Motor neuron (in vitro differentiated cells): Measurements from ENCODE around the gene AK5. TPM values are rescaled to one million over a fixed set of nuclear protein-coding genes. Genes with fewer than 3 reads are reported as not detected.
"Not testable (repeated sequence)": the region's sequence is repeated elsewhere in the genome, so short reads cannot be mapped to it uniquely, and the experiment has no call there.

ENCODE experiments used
- ATAC-seq, 8 experiments: fragments of 200-7000 bp; cut with Tn5 transposase; replicated peaks in 6 of 8; 2 replicates each; pipeline ENCODE4 v1.8.0; 2021; ENCODE audit warnings: mild to moderate bottlenecking in 8 of 8, moderate library complexity in 8 of 8
- H3K27ac ChIP-seq, 2 donors: fragments of 250-450 bp; sonication (Bioruptor Pico); 2 replicates each; pipeline ENCODE4 v1.9.0; 2021; ENCODE audit warnings: antibody characterized with exemption in 2 of 2, mild to moderate bottlenecking in 2 of 2, moderate library complexity in 1 of 2
- H3K4me1 ChIP-seq, 2 donors: fragments of 250-450 bp; sonication (Bioruptor Pico); replicated peaks in 1 of 2; 2 replicates each; pipeline ENCODE4 v1.6.1; 2021; ENCODE audit warnings: antibody characterized with exemption in 2 of 2, mild to moderate bottlenecking in 2 of 2, moderate library complexity in 1 of 2
- H3K4me3 ChIP-seq, 5 donors: fragments of 250-450 bp; sonication (Bioruptor Pico); 2 replicates each; pipeline ENCODE4 v1.9.0; 2021; ENCODE audit warnings: antibody characterized with exemption in 5 of 5, mild to moderate bottlenecking in 5 of 5, moderate library complexity in 4 of 5
- WGBS, 10 experiments: fragments of 450-650 bp; shearing (Covaris generic); methylation state at CpG; one replicate each; pipeline ENCODE4 v1.0.0; 2022; 5-methylcytosine and 5-hydroxymethylcytosine counted together
- in situ Hi-C, 9 experiments: fragments of 400-800 bp; cut with MboI; loops; one replicate each; pipeline ENCODE4 v1.15.0; 2021; ENCODE audit warnings: low sequenced_read_pairs in 9 of 9, low pct_unique_long_range_greater_than_20kb in 2 of 9; ENCODE audit not compliant: unreplicated experiment in 9 of 9
- total RNA-seq, 8 experiments: library from RNA; unstranded; fragments of 300-600 nt; gene quantifications; 2 replicates each; pipeline versions ENCODE4 v1.2.3 to v1.2.4, GENCODE V29; 2022

AK5 gene
- total RNA-seq, 8 experiments from 2014 or later = 0.31 to 21.2 (median 4.3) TPM

GRCh38 chr1:77308889-77309621 is 27.2 kb downstream of the AK5 start:
- in situ Hi-C loops = no loop called here
- no peaks in the 10 kb centered on the region for H3K4me1 ChIP-seq
- no peak overlapping the region for H3K27ac ChIP-seq
- no peak overlapping the region for H3K4me3 ChIP-seq
- WGBS, 10 experiments = 45 to 83% (median 68%) methylated on average over 5 to 8 of the region's 8 CpGs
- ATAC-seq = no peak

- ATAC-seq = no peak
- in situ Hi-C loops = no loop called here
- Histone ChIP-seq H3K4me1 (no peaks in the 10 kb centered on the region), H3K27ac (no peak overlapping the region), H3K4me3 (no peak overlapping the region)
- 41 to 100% (median 91%) methylated on average over 2 to 3 of the region's 3 CpGs; no CpG with 5 or more reads in 1 of the 10 experiments for WGBS, 10 experiments
Observed at GRCh38 chr1:77310924-77311323, 29.1 kb downstream of the AK5 start.

GRCh38 chr1:77312364-77312763 is 30.5 kb downstream of the AK5 start:
- H3K27ac ChIP-seq, in situ Hi-C loops, H3K4me3 ChIP-seq, H3K4me1 ChIP-seq: not testable (repeated sequence)
- 36 to 99% (median 66%) methylated on average over 2 to 5 of the region's 5 CpGs for WGBS, 10 experiments
- ATAC-seq = peak in 2 of 8 experiments; percentile 34 to 56

- ATAC-seq = peak in 4 of 8 experiments; percentile 23 to 95 (median 56)
- Histone ChIP-seq H3K4me1 (no peaks in the 10 kb centered on the region), H3K27ac (no peak overlapping the region), H3K4me3 (no peak overlapping the region)
- 40 to 94% (median 86%) methylated on average over 3 to 7 of the region's 8 CpGs; no CpG with 5 or more reads in 1 of the 10 experiments for WGBS, 10 experiments
- in situ Hi-C loops = no loop called here
Observed at GRCh38 chr1:77313491-77313890, 31.7 kb downstream of the AK5 start.

- ATAC-seq = no peak
Observed at GRCh38 chr1:77316006-77316405, 34.2 kb downstream of the AK5 start.

GRCh38 chr1:77316966-77317365 is 35.1 kb downstream of the AK5 start:
- Histone ChIP-seq H3K4me1 (no peaks in the 10 kb centered on the region), H3K4me3 (no peak overlapping the region), H3K27ac (no peak overlapping the region)
- ATAC-seq = no peak
- in situ Hi-C loops = no loop called here
- 17 to 97% (median 66%) methylated on average over 2 to 3 of the region's 3 CpGs; no CpG with 5 or more reads in 1 of the 10 experiments for WGBS, 10 experiments

More at GRCh38 chr1:77316006-77316405, 34.2 kb downstream of the AK5 start:
- no peak overlapping the region for H3K4me3 ChIP-seq
- no peak overlapping the region for H3K27ac ChIP-seq
- in situ Hi-C loops = no loop called here
- WGBS, 10 experiments = 14 to 100% (median 67%) methylated on average over 1 of the region's 1 CpG; no CpG with 5 or more reads in 3 of the 10 experiments
- H3K4me1 ChIP-seq = no peaks in the 10 kb centered on the region

- Histone ChIP-seq H3K4me3 (no peak overlapping the region), H3K27ac (no peak overlapping the region), H3K4me1 (no peaks in the 10 kb centered on the region)
- 0 to 80% (median 35%) methylated on average over 1 of the region's 1 CpG; no CpG with 5 or more reads in 2 of the 10 experiments for WGBS, 10 experiments
- no peak for ATAC-seq
- in situ Hi-C loops = no loop called here
Observed at GRCh38 chr1:77319036-77319705, 37.4 kb downstream of the AK5 start.

GRCh38 chr1:77322061-77322900 is 40.5 kb downstream of the AK5 start:
- Histone ChIP-seq H3K27ac (no peak overlapping the region), H3K4me1 (no peaks in the 10 kb centered on the region), H3K4me3 (no peak overlapping the region)
- 11 to 76% (median 54%) methylated on average over 2 to 6 of the region's 6 CpGs for WGBS, 10 experiments
- in situ Hi-C loops = no loop called here
- peak in 5 of 8 experiments; percentile 44 to 81 (median 55) for ATAC-seq

GRCh38 chr1:77333501-77333900 is 51.7 kb downstream of the AK5 start:
- ATAC-seq = no peak
- no peak overlapping the region for H3K4me3 ChIP-seq
- WGBS, 10 experiments = 33 to 100% (median 89%) methylated on average over 1 to 2 of the region's 2 CpGs
- in situ Hi-C loops = no loop called here
- H3K27ac ChIP-seq = no peak overlapping the region
- peaks cover 0 to 7% of the 10 kb centered on the region in 2 donors for H3K4me1 ChIP-seq

- H3K4me3 ChIP-seq = no peak overlapping the region
- ATAC-seq = peak in 2 of 8 experiments; percentile 41 to 55
- in situ Hi-C loops = no loop called here
- peaks cover 0 to 7% of the 10 kb centered on the region in 2 donors for H3K4me1 ChIP-seq
- H3K27ac ChIP-seq = no peak overlapping the region
Observed at GRCh38 chr1:77336729-77337128, 54.9 kb downstream of the AK5 start.

GRCh38 chr1:77339326-77339725 is 57.5 kb downstream of the AK5 start:
- no peak for ATAC-seq

GRCh38 chr1:77341195-77341594 is 59.4 kb downstream of the AK5 start:
- ATAC-seq = no peak
- in situ Hi-C loops = no loop called here
- 60 to 97% (median 90%) methylated on average over 1 to 4 of the region's 4 CpGs; no CpG with 5 or more reads in 2 of the 10 experiments for WGBS, 10 experiments
- H3K4me1 ChIP-seq = peaks cover 3 to 7% of the 10 kb centered on the region in 2 donors
- H3K27ac ChIP-seq = no peak overlapping the region
- no peak overlapping the region for H3K4me3 ChIP-seq

More at GRCh38 chr1:77339326-77339725, 57.5 kb downstream of the AK5 start:
- WGBS, 10 experiments = 20 to 100% (median 78%) methylated on average over 1 of the region's 1 CpG; no CpG with 5 or more reads in 1 of the 10 experiments
- H3K4me1 ChIP-seq = peaks cover 0 to 7% of the 10 kb centered on the region in 2 donors
- in situ Hi-C loops = no loop called here
- no peak overlapping the region for H3K27ac ChIP-seq
- H3K4me3 ChIP-seq = no peak overlapping the region

GRCh38 chr1:77342745-77343144 is 60.9 kb downstream of the AK5 start:
- no peak for ATAC-seq
- H3K4me1 ChIP-seq = peaks cover 0 to 3% of the 10 kb centered on the region in 2 donors
- no peak overlapping the region for H3K4me3 ChIP-seq
- H3K27ac ChIP-seq = no peak overlapping the region
- in situ Hi-C loops = no loop called here
